GM10847 (cell line): ENCODE measurements around the gene IER3.
A peak's percentile ranks its signal among the peaks of the same experiment; 100 is the strongest.

Source experiments
- POLR2A ChIP-seq: IDR thresholded peaks from 2 replicates; pipeline ENCODE4 v1.6.1; 2011; ENCODE audit not compliant: insufficient read length; ENCODE audit errors: extremely low read depth

Gene IER3

GRCh38 chr6:30759575-30760239 lies 15.4 kb upstream of the IER3 start:
- TF ChIP-seq POLR2A: no peak

DNA sequence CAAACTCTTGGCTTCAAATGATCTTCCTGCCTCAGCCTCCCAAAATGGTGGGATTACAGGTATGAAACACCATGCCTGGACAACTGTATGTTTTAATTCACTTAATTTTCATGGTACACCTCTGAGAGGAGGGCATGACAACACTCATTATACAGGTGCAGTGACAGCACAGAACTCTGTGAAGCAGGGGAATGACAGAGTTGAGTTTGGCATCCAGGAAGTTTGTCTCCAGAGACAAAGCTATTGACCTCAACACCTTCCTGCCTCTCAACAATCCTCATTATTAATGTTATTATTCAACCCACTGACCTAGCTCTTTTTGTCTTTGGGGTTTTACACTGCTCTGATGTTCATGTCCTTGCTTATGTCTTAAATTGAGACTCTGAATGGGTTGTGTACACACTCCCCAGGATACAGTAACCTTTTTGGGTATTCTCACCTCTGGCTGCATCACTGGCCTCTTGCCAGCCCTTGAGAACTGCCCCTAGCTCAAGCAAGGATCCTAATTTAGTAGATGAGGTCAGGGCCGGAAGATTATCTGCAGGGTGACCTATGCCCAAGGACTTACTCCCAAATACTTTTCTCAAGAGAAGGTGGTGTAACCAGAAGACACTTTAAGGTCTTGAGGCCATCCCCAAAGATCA lies 13.0 kb upstream of the IER3 start:
- no peak for TF ChIP-seq POLR2A

GRCh38 chr6:30754631-30755030 lies 10.3 kb upstream of the IER3 start:
- no peak for TF ChIP-seq POLR2A

DNA sequence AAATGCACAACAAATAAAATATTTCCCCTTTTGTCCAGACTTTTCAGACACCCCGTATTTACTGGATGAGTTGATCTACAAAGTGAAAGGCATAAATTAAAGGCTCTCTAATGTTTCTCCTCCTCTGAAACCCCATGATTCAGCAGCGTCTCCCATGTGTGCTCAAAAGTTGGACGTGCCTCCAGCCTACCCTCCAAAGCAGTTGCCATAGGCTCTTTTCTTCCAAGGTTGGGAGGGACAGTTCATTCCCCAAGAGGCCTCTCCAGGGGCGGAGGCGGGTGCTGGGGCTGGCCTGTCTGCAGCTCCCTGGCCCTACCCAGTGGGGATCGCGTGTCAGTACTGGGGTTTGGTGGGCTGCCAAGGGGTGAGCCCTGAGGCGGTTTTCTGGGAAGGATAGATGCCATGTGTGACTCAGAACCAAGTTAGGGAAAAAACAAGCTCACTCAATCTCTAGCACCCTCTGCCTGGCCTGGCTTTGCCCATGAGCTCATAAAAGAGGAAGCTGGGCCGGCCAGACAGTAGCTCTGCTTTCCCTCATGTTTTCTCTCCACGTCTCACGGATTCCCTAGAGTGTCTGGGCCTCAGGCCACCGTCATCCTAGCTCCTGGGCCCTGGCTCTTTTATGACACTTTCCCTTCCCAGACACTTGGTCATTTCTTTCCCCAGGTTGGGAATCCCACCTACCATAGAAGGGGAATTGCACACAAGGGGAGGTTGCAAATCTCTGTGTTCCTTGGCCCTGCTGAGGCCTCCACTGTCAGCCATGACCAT lies 8.0 kb upstream of the IER3 start:
- no peak for TF ChIP-seq POLR2A

GRCh38 chr6:30750379-30750668 lies 6.0 kb upstream of the IER3 start:
- TF ChIP-seq POLR2A: no peak

DNA sequence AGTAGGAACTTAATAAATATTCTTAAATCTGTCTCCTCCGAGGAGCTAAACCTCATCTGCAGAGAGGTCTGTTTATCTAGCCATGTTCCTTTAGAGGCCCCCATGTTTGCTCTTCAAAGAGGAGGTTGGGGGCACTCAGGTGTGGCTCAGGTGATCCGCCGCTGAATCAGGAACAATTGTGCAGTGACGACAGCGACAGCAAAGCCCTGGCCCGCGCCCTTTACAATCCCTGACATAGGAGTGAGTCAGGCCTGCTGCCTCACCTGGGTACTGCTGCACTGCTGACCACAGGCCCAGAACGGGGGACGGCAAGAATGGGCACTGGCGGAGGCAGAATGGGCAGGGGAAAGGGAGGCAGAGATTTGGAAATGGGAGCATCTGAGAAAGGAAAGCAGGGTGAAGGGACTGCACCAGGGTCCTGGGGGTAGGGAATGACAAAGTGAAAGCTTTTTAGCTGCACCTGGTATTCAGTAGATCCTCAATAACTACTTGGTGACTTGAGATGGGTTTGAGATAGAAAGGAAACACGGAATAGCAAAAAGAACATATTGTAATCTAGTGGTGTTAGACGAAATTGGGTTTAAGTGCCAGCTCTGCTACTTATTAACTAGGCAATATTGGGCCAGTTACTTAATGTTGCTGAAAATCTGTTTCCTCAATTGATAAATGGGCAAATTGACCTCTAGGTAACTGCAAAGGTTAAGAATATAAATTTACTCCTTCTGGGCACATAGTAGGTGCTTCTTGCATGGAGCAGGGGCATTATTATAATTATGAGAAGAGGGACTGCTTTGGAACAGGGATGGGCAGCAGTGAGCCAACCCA lies 5.4 kb upstream of the IER3 start:
- no peak for TF ChIP-seq POLR2A

GRCh38 chr6:30748851-30749540 lies 4.6 kb upstream of the IER3 start:
- TF ChIP-seq POLR2A: no peak

DNA sequence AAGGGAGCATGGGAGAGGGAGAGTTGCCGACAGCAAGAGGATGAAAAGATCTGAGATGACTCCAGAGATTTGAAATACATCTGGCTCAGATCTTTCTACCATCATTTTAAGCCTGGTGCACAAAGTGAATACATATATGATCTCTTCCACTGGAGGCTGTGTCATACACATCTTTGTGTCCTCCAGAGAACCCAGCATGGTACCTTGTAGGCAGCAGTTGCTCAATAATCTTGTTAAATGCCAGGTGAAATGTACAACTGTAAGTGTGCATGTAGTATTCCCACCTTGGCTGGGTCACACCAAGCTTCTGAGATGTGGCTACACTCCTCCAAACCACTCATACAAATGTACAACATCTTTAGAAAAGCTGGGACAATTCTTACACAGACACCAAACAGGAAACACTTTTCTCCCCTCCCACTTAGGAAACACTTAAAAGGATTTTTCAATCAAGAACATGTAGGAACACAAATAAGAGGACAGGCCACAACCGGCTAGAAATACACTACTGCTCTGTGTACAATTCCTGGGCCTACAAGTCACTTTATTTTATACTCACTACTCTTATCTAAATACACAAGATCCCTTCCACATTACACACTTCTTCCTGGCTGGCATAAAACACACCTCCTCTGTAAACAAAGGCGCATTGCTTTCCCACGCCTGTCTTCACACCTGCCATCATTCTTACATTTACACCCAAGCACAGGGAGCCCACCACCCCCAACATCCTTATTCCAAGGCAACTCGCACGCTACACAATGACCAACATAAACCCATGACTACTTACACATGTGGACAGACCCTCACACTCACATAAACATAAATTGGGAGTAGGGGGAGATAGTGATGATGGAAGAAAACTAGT lies 3.8 kb upstream of the IER3 start:
- no peak for TF ChIP-seq POLR2A

DNA sequence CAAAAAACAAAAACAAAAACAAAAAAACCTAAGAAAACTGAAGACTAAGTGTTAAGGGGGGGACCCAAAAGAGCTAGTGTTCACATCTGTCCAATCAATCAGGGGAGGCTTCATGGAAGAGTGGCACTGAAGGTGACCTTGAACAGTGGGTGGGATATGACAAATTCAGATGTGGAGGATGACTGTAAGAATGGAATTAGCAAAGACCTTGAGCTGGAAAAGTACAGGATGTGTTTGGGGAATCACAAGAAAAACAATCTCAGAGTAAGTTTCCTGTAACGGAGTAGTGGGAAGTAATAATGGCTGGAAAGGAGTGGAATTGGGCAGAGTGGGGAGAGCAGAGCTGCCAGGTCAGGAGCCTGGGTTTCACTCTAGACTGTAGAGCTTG lies 2.9 kb upstream of the IER3 start:
- TF ChIP-seq POLR2A: no peak

DNA sequence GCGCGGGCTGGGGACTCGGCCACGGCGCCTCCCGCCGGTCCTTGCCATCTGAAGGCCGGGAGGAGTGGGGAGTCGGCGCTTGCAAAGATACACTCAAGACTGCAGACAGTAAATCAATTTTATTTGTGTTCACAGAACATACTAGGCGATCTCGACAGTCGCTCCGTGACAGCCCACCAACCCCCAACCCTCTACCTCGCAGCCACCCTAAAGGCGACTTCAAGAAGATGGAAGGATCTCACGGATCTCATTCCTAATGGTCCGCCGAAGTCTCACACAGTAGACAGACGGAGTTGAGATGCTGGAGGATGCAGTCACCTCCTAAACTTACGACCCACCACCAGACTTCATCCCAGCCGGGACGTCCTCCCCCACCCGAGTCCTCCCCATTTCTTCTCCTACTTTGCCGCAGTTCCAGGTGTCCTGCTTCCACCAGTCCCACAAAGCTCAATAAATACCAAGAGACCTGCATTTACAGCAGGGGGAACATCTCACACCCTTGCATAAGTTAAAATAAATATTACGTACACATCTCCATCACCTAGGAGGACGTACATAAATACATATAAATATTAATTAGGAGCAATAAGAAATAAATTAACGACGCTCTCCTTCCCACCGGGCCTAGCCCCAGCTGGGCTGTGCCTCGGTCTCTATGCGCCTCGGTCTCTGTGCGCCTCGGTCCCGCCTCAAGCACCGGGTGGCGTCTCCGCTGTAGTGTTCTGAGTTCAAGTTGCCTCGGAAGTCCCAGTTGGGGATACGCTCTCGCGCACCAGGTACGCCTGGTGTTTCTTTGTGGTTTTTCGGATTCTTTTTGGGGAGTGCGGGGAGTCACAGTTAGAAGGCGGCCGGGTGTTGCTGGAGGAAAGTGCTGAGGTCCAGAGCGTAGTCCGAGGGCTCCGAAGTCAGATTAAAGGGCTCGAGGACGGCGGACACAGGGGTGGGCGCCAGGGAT lies 971 bp downstream of the IER3 start:
- no peak for TF ChIP-seq POLR2A

DNA sequence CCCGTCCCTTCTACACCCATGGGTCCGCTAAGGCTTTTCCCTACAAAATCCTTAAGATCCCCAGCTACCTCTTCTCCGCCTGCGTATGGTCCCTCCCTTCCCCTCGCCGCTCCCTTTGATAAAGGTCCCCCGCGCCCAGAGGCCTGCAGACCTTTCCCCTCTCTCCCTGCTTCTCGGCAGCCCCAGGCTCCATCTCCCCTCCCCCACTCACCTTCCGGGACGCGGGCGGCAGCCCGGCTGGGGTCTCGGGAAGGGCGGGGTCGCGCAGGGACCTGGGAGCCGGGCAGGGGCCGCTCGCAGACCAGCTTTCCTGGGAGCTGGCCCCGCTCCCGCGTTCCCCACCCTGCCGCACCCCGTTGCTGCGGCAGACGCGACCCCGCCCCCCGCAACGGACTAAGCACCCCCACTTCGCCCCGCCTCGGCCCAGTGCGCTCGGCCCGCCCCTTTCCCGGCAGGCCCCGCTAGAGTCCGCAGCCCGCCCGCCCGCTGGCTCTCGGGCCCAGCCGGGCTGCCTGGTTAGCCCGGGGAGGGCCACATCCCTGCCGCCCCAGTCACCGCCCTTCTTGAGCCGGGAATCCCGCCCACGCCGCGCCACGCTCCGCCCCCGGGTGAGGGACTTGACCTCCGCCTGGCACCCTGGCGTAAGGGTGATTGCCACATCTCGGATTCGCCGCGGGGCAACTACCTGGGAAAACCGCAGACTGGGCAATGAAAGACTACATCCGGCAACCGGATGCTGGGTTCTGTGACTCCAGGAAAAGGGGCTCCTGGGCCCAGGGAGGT lies 1.8 kb downstream of the IER3 start, which contains the start of gene FLOT1:
FLOT1 (minus strand) TSS at position 372 of the 783 bp plus-strand sequence. CDS start 498 bp downstream, outside the sequence.
- TF ChIP-seq POLR2A: peak; percentile 33

- no peak for TF ChIP-seq POLR2A
These were observed 2.5 kb downstream of the IER3 start for GRCh38 chr6:30741789-30742315.
